GM19025 (cell line): ENCODE data around the gene ZNF592.

Experiments
- ATAC-seq: cut with Tn5 transposase; IDR thresholded peaks from one replicate; pipeline ENCODE4 v1.9.1; 2021; ENCODE audit warnings: mild to moderate bottlenecking, low read depth, moderate library complexity; ENCODE audit not compliant: unreplicated experiment

The ZNF592 gene

DNA sequence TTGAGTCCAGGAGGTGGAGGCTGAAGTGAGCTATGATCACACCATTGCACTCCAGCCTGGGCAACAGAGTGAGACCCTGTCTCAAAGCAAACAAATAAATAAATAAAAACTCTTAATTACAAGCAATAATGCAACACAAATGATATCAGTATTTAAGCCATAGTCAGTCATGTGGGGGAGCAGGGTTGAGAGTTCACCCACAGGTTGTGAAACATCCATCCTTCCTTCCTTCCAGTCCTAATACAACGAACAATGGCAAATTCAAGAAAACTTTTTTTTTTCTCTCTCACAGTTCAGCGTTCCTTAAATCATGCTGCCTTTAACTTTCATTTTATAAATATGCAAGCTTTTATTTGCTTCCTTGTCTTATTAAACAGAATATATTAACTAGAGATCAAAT, 24.1 kb downstream of the ZNF592 start:
- no peak for ATAC-seq

DNA sequence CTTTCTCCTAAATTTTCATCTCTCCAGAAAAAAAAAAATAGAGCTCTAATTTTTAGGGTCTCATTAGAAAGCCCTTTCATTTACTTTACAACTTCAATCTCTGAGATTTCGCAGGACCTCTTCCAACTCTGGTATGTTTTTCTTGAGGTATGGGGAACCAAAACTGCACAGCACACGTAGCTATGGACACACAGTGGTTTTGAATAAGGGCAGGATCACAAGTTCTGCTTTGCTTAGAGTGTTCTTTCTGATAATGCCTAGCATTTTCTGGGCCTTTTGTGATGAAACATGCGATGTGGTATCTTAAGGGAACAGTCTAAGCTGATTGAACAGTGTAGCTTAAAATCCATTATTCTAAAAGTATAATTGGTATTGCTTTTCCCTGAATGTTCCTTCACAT, 25.3 kb downstream of the ZNF592 start:
- no peak for ATAC-seq

DNA sequence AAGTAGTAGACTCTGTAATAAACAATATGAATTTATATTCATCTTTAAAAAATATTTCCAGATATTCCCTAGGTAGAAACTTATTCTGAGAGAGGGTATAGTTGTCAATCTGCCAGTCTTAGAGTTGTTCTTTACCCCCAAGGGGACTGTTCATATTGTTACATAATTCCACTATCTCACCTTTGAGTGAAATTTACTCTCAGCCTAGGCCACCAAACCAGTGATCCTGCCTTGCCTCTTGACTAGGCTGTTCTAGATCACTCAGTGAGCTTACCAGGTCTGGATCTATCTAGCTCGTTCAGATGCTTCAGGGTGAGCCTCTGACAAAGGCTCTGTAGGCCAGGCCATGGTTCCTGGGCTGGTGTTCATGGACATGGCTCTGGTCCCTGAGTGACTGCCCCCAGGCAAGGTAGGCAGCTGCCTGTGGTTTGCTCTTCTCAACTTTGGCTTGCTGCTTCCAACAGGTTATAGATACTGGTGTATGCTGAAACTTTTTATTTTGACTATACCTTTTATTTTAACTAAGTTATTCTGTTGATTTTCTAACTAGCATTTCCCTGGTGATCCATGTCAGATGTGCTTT, 27.6 kb downstream of the ZNF592 start:
- ATAC-seq = no peak

DNA sequence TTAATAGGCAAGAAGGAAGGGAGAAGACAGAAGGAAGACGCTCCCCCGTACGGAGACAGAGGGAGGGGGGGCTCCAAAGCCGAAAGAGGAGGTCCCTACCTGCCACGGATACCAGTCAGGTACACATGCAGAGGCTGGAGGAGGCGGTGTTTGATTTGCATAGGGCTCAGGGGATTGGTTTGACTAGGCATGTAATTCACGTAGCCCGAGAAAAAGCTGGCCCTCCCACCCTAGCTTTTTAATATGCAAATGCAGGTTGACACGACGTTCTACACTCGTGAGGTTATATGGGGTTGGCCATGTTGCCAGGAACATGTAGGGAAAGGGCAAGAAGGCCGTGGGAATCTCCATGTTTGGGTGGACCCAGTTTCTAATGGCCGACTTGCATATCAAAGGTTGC, 29.8 kb downstream of the ZNF592 start:
- no peak for ATAC-seq

DNA sequence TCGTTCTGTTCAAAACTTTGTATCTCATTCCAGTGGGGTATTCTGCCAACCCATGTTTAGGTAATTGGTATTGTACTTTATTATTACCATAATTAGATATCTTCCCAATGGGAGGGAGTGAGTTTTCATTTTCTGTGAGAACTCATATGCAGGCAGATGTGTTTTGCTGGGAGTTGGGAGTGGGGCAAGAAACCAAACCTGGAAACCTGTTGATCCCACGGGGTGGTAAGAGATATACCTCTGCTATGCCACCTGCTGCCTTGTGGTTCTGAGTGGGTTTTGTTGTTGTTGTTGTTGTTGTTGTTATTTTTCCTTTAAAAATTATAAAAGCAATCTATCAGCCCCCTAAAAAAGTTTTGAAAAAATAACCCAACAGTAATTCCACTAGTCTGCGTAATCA, 32.1 kb downstream of the ZNF592 start:
- ATAC-seq = no peak

DNA sequence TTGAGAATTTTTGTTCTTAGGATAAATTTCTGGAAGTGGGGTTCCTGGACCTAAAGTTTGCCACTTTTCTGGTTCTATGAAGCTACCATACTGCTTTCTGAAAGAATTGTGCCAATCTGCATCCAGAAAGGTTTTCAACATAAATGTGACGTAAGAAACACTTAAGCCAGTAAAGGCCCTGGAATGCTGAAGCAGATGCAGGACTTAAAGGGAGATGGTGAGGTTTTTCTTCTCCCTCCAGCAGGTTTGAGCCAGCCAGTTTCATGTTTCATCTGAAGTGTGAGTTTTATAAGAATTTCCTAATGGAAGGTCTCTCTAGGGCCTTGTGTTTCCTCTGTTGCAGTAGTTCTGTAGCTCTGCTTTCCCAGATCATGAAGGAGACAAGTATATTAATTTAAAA, 33.1 kb downstream of the ZNF592 start:
- no peak for ATAC-seq

DNA sequence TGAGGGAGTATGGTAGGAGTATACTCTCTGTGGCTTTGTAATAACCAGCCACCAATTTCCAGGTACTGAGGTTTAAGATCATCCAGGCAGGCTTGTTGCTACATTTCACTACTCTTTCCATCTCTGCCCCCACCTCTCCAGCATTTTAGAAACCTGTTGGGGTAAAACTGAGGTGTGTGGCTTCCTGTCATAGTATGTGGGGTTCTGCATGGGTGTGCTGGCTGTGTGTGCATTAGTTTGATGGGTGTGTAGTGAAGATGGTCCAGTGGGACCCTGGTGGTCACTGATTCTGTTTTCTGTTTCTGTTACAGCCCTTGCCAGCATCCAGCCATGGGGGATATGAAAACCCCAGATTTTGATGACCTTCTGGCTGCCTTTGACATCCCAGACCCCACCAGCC, 34.0 kb downstream of the ZNF592 start:
- ATAC-seq = no peak

DNA sequence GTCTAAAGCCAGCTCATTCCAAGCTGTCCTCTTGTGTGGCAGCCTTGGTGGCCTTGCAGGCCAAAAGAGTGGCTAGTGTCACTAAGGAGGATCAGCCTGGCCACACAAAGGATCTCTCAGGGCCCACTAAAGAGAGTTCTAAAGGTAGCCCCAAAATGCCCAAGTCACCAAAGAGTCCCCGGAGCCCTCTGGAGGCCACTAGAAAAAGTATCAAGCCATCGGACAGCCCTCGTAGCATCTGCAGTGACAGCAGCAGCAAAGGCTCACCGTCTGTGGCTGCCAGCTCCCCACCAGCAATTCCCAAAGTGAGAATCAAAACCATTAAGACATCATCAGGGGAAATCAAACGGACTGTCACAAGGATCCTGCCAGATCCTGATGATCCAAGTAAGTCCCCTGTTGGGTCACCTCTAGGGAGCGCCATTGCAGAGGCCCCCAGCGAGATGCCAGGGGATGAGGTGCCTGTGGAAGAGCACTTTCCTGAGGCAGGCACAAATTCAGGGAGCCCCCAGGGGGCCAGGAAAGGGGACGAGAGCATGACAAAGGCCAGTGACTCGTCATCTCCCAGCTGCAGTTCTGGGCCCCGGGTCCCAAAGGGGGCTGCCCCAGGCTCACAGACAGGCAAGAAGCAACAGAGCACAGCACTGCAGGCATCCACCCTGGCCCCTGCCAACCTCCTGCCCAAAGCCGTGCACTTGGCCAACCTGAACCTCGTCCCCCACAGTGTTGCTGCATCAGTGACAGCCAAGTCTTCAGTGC, 35.3 kb downstream of the ZNF592 start:
- ATAC-seq = no peak

DNA sequence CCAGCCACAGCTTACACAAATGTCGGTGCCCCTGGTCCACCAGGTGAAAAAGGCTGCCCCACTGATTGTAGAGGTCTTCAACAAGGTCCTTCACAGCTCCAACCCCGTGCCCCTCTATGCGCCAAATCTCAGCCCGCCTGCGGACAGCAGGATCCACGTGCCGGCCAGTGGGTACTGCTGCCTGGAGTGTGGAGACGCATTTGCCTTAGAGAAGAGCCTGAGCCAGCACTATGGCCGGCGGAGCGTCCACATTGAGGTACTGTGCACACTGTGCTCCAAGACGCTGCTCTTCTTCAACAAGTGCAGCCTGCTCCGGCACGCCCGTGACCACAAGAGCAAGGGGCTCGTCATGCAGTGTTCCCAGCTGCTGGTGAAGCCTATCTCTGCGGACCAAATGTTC, 35.9 kb downstream of the ZNF592 start:
- ATAC-seq = no peak

DNA sequence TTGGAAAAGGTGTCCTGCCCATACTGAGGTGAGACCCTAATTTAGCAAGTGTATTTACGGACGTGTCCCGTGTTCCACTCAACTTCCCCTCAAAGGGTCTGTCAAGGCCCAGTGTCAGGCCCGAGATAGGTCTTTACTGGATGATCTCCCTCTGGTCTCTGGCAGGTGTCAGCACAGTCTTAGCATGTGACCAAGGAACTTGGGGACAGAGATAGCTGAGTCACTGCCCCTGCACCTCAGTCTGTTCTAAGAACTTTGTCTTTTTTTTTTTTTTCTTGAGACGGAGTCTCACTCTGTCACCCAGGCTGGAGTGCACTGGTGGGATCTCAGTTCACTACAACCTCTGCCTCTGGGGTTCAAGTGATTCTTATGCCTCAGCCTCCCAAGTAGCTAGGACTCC, 36.7 kb downstream of the ZNF592 start:
- ATAC-seq = no peak

DNA sequence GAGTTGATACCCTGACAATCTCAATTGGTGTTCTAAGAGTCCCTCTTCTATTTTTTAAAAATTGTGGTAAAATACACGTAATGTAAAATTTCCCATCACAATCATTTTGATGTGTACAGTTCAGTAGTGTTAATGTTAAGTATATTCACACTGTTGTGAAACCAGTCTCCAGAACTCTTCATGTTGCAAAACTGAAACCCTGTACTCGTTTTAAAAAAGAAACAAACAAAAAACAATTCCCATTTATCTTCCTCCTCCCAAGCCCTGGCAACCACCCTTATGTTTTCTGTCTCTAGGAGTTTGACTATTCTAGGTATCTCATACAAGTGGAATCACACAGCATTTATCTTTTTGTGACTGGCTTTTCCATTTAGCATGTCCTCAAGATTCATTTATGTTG, 40.1 kb downstream of the ZNF592 start:
- no peak for ATAC-seq

DNA sequence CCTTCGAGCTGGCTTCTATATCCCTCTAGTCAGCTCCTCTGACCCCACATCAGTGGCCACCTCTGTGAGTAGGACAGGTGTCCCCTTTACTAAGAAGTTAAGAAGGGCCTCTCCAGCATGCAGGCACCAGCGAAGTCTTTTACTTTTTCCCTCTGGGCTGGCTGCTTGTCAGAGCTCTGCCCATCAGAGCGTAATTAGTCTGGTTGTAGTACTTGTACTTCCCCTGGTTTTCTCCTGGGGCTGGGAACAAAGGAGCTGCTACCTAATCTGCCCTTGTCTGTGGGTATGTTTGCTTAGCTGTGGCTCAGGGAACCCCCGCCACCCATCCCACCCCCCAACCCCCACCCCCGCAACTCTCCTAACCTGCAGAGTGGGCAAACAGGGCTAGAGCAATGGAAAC, 41.4 kb downstream of the ZNF592 start:
- no peak for ATAC-seq

DNA sequence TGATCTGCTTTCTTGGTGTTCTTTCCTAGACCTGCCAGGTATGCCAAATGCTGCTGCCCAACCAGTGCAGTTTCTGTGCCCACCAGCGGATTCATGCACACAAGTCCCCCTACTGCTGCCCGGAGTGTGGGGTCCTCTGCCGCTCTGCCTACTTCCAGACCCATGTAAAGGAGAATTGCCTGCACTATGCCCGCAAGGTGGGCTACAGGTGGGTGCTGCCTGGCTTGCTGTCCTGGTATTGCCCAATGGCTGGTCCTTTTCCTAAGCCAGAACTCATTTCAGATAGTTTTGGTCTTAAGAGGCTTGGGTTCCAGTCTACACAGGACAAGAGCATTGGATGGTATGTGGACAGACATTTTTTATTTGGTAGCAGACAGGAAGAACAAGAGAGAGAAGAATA, 42.3 kb downstream of the ZNF592 start:
- ATAC-seq = no peak

DNA sequence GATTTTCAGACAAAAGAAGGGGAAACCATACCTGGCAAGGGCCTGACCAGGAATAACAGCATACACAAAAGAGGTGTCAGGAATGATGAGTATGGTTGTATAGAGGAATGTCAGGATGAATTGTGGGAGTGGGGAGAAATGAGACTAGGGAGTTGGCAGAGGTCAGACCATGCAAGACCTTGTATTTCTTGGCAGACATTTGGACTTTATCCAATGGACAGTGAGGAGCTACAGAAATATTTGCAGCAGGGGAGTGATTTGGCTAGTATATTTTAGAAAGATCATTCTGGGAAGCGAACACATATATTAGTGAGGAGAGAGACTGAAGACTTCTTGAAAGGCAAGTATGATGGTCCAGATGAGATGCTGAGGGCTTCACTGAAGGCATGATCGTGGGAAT, 43.4 kb downstream of the ZNF592 start:
- ATAC-seq = no peak

DNA sequence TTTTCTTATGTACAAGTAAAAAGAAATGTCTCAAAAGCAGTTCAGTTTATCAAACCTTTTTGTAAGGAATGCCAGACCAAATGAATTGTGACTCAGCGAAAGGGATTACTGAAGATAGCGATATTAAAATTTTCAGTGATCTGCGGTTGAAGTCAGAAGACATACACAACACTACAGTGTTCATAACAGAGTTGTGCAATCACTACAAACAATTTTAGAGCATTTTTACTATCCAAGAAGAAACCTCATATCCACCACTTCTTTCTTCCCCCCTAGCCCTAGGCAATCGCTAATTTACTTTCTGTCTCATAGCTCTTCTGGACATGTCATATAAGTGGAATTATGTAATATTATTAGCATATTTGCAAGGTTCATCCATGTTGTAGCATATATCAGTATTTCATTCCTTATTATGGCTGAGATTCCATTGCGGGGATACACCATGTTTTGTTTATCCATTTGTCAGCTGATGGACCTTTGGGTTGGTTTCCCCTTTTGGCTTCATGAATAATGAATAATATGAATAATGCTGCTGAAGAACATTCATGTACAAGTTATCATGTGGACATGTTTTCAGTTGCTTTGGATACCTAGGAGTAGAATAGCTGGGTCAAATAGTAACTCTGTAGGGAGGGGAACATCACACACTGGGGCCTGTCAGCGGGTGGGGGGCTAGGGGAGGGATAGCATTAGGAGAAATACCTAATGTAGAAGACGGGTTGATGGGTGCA, 45.2 kb downstream of the ZNF592 start:
- ATAC-seq = no peak

DNA sequence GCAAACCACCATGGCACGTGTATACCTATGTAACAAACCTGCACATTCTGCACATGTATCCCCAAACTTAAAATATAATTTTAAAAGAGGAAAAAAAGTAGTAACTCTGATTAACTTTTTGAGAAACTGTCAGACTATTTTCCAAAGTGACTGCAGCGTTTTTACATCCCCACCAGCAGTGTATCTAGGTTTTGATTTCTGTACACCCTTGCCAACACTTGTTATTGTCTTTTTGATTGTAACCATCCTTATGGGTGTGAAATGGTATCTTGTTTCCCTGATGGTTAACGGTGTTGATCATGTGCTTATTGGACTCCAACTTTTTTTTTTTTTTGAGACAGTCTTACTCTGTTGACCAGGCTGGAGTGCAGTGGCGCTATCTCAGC, 45.8 kb downstream of the ZNF592 start:
- no peak for ATAC-seq

DNA sequence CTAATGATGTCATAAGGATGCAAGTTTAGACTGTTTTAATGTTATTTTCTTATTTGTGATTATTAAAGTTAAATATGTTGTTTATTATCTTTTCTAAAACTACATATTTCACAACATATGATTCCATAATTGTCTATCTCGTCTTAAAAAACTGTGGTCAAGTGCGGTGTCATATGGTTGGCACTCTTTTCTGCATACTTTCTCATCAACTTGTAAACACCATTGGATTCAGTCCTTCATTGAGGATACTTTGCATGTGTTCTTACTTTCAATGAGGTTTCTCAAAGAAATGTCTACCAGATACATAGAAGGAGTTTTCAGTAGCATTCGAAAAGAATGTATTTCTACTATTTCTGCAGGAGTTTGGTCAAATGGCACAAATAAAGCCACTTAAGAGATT, 46.8 kb downstream of the ZNF592 start:
- no peak for ATAC-seq

DNA sequence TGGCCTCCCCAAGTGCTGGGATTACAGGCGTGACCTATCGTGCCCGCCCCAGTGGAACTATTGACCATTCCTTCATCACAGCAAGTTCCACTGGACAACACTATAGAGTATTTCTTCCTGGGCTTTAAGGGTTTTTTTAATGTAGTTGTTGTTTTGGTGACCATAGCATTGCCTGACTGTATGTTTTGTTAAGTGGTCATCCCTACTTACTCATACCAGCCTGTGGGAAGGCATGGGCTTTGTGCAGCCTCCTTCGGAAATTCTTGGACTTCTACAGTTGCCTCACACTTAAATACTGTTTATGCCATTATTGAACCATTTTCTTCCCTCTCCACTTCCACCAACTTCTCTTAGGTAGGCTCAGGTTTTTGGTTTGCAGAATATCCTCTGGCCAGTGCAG, 48.8 kb downstream of the ZNF592 start:
- ATAC-seq = no peak

DNA sequence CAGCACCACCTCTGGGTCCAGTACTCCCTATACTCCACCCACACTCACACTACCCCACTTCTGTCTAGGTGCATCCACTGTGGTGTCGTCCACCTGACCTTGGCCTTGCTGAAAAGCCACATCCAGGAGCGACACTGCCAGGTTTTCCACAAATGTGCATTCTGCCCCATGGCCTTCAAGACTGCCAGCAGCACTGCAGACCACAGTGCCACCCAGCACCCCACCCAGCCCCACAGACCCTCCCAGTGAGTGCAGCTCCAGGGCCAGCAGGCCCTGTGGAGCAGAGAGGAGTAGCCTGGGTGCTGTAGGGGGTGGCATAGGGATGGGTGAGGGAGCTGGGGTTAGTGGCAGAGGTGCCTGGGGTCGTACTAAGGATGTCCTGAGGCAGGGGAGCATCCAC, 49.4 kb downstream of the ZNF592 start:
- ATAC-seq = no peak

DNA sequence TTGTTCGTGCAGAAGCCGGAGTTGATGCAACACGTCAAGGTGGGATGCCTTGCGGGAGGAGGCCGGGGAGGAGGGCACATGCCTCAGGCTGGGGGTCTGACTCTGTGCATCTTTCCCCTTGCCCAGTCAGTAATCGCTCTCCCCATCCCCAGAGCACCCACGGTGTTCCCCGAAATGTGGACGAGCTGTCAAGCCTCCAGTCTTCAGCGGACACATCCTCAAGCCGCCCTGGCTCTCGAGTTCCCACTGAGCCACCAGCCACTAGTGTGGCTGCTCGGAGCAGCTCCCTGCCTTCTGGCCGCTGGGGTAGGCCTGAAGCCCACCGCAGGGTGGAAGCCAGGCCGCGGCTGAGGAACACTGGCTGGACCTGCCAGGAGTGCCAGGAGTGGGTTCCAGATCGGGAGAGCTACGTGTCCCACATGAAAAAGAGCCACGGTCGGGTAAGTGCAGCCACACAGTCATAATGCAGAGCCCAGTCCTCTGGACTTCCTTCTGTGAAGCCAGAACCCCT, 50.1 kb downstream of the ZNF592 start:
- ATAC-seq = no peak

DNA sequence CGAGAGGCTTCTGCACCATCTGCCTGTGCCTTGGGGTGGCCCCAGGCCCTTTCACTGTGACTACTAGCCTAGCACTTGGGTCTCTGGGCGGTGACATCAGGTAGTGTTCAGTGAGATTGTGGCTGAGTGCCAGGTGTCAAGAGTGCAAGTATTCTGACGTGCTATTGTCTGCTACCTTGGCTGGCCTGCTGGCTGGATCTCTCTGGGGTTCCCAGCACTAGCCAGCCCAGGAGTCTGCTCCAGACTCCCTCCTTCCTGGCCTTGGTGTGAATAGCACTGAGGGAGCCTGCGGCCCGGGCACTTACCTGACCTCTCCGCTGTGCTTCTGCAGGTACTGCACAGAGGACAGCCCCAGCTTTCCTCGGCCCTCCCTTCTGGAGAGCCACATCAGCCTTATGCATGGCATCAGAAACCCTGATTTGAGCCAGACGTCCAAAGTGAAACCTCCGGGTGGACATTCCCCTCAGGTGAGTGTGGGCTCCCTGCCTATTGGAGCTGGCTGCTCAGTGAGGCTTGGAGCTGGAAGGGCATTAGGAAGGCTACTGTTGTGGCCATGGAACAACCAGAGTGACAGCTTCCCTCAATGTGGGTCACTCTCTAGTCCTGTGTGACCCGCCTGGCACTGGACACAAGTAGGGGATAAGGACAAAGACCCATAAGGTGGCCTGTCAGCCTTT, 51.3 kb downstream of the ZNF592 start:
- no peak for ATAC-seq
